ENCODE measurements around the gene OR56B1. TPM values are rescaled to one million over a fixed set of nuclear protein-coding genes. Genes with fewer than 3 reads are reported as not detected.

The OR56B1 gene
- polyA plus RNA-seq, 1 donor from 2014 or later: not detected

DNA sequence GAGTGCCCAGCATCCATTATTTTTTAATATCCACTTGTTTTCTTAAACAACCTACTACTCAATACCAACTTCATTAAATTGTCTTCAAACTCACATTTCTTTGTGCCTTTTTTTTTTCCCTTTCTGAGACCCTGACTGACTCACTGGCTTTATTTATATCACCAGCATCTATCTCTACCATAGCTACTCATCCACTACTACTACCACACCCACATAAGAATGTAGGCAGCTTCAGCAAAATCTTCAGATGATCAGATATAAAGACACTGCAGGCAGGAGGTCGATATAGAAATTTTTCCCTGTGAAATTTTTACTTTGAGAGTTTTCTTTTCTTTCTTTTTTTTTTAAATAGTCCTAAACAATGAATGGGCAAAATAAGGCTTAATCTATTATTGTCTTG lies 2.2 kb downstream of the OR56B1 start:
- Histone ChIP-seq H3K27me3 (ENCODE audit: insufficient read depth, low read depth, low read length) (no peaks in the 10 kb centered on the region), H3K4me2 (ENCODE audit: low read length) (no peak overlapping the region), H3K27ac (ENCODE audit: low read length) (no peak overlapping the region), H3K9ac (ENCODE audit: low read length) (no peak overlapping the region), H3K79me2 (replicated peaks; ENCODE audit: insufficient read depth, low read length) (no peaks in the 10 kb centered on the region), H3K4me3 (ENCODE audit: low read length) (no peak overlapping the region), H3K36me3 (ENCODE audit: insufficient read depth, low read length) (no peaks in the 10 kb centered on the region), H3K9me2 (ENCODE audit: insufficient read depth, low read length) (no peaks in the 10 kb centered on the region), H3K9me3 (ENCODE audit: low read length) (no peaks in the 10 kb centered on the region), H3F3A (ENCODE audit: insufficient read depth, low read length, poor library complexity, severe bottlenecking) (no peaks in the 10 kb centered on the region), H2AFZ (ENCODE audit: low read depth, low read length) (no peak overlapping the region), H4K20me1 (ENCODE audit: insufficient read depth) (no peaks in the 10 kb centered on the region)
- no peak for TF ChIP-seq TAF1 (IDR thresholded peaks at IDR 0.05; ENCODE audit: low read depth)
- TF ChIP-seq MXI1 (conservative IDR thresholded peaks at IDR 0.05; ENCODE audit: poor library complexity, severe bottlenecking): no peak

DNA sequence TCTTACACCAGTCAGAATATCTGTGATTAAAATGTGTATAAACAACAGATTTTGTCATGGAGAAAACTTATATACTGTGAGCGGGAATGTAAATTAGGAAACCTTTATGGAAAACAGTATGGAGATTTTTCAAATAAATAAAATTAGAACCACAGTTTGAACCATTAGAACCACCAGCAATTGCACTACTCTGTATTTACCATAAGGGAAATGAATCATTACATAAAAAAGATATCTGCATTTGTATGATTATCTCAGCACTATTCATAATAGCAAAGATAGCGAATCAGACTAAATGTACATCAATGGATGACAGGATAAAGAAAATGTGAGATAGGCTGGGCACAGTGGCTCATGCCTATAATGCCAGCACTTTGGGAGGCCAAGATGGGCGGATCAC lies 10.4 kb downstream of the OR56B1 start:
- no peaks in the 10 kb centered on the region for H3K79me2 ChIP-seq (replicated peaks; ENCODE audit: insufficient read depth, low read length)
- no peaks in the 10 kb centered on the region for H4K20me1 ChIP-seq (ENCODE audit: insufficient read depth)
- H3K4me3 ChIP-seq (ENCODE audit: low read length): no peak overlapping the region
- no peaks in the 10 kb centered on the region for H3K36me3 ChIP-seq (ENCODE audit: insufficient read depth, low read length)
- TF ChIP-seq RAD21 (conservative IDR thresholded peaks at IDR 0.05) (no peak), POLR2AphosphoS5 (IDR thresholded peaks at IDR 0.05) (no peak), EP300 (conservative IDR thresholded peaks at IDR 0.05; ENCODE audit: poor library complexity, severe bottlenecking) (no peak), SMC3 (conservative IDR thresholded peaks at IDR 0.05; ENCODE audit: poor library complexity) (no peak), REST (IDR thresholded peaks at IDR 0.05; ENCODE audit: borderline replicate concordance) (no peak)
- H3K9me3 ChIP-seq (ENCODE audit: low read length): no peaks in the 10 kb centered on the region
- H3K4me2 ChIP-seq (ENCODE audit: low read length): no peak overlapping the region
- H2AFZ ChIP-seq (ENCODE audit: low read depth, low read length): no peak overlapping the region
- no peak overlapping the region for H3K27ac ChIP-seq (ENCODE audit: low read length)
- H3K9me2 ChIP-seq (ENCODE audit: insufficient read depth, low read length): no peaks in the 10 kb centered on the region
- H3K27me3 ChIP-seq (ENCODE audit: insufficient read depth, low read depth, low read length): no peaks in the 10 kb centered on the region
- no peaks in the 10 kb centered on the region for H3F3A ChIP-seq (ENCODE audit: insufficient read depth, low read length, poor library complexity, severe bottlenecking)
- no peak overlapping the region for H3K9ac ChIP-seq (ENCODE audit: low read length)

GRCh38 chr11:5749836-5750235 lies 13.6 kb downstream of the OR56B1 start:
- Histone ChIP-seq H3K9ac (ENCODE audit: low read length) (no peak overlapping the region), H3K79me2 (replicated peaks; ENCODE audit: insufficient read depth, low read length) (no peaks in the 10 kb centered on the region), H2AFZ (ENCODE audit: low read depth, low read length) (no peak overlapping the region), H3K9me3 (ENCODE audit: low read length) (no peaks in the 10 kb centered on the region), H3K36me3 (ENCODE audit: insufficient read depth, low read length) (no peaks in the 10 kb centered on the region), H3F3A (ENCODE audit: insufficient read depth, low read length, poor library complexity, severe bottlenecking) (no peaks in the 10 kb centered on the region), H3K9me2 (ENCODE audit: insufficient read depth, low read length) (no peaks in the 10 kb centered on the region), H3K27me3 (ENCODE audit: insufficient read depth, low read depth, low read length) (no peaks in the 10 kb centered on the region), H4K20me1 (ENCODE audit: insufficient read depth) (no peaks in the 10 kb centered on the region), H3K4me3 (ENCODE audit: low read length) (no peak overlapping the region), H3K27ac (ENCODE audit: low read length) (no peak overlapping the region), H3K4me2 (ENCODE audit: low read length) (no peak overlapping the region)
- TF ChIP-seq SMC3 (conservative IDR thresholded peaks at IDR 0.05; ENCODE audit: poor library complexity) (no peak), TAF1 (IDR thresholded peaks at IDR 0.05; ENCODE audit: low read depth) (no peak), RAD21 (conservative IDR thresholded peaks at IDR 0.05) (no peak), POLR2AphosphoS5 (IDR thresholded peaks at IDR 0.05) (no peak), MXI1 (conservative IDR thresholded peaks at IDR 0.05; ENCODE audit: poor library complexity, severe bottlenecking) (no peak), EZH2 (IDR thresholded peaks at IDR 0.05; ENCODE audit: borderline replicate concordance, insufficient read depth, low read length, poor library complexity, severe bottlenecking) (no peak), REST (IDR thresholded peaks at IDR 0.05; ENCODE audit: borderline replicate concordance) (no peak), EP300 (conservative IDR thresholded peaks at IDR 0.05; ENCODE audit: poor library complexity, severe bottlenecking) (no peak)
- TF ChIP-seq, protein P1, sequence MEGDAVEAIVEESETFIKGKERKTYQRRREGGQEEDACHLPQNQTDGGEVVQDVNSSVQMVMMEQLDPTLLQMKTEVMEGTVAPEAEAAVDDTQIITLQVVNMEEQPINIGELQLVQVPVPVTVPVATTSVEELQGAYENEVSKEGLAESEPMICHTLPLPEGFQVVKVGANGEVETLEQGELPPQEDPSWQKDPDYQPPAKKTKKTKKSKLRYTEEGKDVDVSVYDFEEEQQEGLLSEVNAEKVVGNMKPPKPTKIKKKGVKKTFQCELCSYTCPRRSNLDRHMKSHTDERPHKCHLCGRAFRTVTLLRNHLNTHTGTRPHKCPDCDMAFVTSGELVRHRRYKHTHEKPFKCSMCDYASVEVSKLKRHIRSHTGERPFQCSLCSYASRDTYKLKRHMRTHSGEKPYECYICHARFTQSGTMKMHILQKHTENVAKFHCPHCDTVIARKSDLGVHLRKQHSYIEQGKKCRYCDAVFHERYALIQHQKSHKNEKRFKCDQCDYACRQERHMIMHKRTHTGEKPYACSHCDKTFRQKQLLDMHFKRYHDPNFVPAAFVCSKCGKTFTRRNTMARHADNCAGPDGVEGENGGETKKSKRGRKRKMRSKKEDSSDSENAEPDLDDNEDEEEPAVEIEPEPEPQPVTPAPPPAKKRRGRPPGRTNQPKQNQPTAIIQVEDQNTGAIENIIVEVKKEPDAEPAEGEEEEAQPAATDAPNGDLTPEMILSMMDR (IDR thresholded peaks at IDR 0.05; ENCODE audit: poor library complexity, severe bottlenecking): no peak
